Activated gamma-delta T cell treated with Interleukin-2 at 50 U/mL for 16 hours (primary cell): ENCODE data around the gene MACROD1.

Experiments used
- DNase-seq: peaks from one replicate; pipeline ENCODE4 v3.0.0-alpha.2; 2020

The MACROD1 gene

DNA sequence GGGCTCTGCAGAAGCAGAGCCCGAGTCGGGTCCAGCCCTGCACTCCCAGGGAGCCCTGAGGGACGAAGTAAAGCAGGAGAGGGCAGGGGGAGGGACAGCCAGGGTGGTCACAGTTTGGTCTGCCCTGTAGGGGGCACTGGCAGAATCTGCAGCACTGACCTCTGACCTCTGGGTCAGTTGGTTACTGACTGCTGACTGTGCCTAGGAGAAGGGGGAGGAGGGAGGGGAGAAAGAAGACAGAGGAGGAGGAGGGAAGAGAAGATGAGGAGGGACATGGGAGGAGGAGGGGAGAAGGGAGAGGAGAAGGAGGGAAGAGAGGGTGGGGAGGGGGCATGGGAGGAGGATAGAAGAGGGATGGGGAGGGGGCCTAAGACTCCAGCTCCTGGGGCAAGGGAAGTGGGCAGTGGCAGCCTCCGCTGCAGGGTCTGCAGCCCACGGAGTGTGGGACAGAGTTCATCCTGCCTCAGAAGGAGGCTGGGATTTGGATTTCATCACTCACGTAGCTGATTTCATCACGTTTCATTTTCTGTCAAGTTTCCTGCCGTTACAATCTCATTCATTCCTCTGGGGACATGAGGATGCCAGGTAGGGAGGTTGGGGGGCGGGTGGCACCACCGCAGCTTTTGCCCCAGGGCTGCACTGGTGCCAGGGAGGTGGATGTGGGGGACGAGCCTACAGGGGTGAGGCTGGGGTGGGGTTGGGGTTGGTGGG, 75.0 kb downstream of the MACROD1 start:
- no peak for DNase-seq

DNA sequence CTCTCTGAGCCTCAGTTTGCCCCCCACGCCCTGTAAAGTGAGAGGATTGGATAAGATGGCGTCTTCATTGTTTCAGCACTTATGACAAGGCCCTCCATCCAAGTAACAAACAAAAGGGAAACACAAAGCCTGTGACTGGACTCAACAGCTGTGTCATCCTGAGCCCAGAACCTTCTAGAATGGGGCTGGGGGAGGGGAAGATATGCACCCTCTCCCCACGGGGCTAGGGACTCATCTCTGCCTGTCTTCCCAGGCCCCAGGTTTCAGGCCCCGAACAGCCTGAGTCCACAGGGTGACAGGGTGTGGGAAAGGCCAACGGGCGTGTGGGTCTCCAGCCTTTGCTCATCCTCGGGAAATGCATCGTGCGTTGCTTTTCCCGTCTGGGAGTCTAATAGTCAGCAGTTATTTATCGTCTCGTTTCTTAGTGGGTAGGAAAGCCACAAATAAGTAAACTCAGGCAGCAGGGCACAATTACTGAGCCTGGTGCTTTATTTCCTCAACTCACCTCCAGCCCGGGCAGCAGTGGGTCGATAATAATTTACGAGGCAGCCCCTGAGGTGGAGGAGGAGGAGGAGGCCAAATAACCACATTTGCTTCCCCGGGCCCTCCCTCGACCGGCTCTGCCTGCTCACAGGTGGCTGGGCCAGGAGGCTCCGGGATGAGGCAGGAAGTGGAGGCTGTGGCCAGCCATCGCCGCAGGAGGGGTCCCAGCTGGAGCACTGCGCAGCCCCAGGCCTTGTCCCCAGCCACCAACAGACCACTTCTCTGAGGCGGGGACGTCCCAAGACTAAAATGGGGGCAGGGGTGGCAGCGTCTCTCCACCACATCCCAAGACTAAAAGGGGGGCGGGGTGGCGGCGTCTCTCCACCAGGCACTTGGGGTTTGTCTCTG, 75.8 kb downstream of the MACROD1 start:
- no peak for DNase-seq

DNA sequence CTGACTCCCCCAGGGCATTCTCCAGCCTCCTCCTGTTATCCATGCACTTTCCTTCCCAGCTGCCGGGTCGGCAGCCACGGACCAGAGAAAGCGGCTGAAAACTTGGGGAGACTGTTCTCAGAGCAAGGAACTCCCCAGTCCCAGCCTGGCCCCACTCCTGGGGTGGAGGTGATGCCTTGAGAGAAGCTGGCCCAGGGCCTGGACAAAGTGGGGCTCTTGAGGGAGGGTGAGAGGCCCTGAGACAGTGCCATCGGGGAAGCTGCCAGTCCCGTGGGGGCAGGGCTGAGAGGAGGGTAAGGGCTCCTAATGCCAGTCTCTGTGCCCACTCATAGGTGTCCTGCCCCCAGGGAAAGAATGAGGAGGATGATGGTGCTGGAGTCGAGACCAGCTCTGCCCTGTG, 76.4 kb downstream of the MACROD1 start:
- DNase-seq = no peak

DNA sequence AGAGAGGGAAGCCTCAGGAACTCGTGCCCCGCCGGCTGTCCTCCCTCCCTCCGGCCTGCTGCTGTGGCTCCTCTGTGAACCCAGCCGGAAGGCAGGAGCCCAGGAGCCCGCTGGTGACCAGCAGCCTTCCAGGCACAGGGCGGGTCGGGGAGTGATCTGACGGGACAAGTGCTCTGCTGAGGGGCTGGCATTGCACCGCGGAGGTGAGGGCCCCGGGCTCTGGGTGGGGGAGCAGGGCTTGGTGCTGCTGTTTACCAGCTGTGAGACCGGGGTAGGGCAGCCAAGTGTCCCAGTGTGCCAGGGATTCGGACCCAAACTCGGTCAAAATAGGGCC, 76.9 kb downstream of the MACROD1 start:
- DNase-seq = no peak

DNA sequence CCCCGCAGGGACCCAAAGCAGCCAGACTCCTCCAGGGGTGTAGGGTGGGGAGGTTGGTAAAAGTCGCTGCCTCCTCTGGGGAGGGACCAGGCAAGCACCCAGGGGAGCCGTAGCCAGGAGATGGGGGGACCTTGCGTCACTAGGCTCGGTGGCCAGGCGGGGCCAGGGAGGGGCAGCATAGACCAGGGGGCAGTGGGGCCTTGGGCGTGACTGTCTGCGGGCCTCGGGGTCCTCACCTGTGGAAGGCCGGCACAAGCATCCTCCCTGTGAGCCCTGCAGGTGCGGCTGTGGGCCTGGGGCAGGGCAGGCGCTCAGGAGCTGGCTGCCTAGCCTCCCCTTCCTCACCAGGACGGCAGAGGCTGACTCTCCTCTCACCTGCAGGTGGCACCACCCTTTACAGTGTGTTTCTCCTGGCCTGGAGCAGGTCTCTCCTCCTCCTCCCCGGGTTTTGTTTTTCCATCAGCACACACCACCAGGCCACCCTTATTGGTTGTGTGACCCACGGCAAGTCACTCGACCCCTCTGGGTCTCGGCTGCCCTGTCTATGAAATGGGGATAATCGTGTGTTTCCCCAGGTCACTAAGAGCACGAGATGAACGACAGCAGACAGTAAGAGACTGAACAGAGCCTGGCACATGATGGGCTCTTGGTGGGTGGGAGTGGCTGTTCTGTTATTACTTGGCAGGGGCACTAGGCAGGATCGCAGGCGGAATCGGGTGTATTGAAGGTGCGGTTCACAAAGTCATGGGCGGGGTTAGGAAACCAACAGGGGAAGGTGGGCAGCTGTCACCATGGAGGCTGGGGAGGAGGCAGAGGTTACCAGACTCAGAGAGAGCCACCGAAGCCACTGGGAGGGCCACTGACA, 77.5 kb downstream of the MACROD1 start:
- DNase-seq = no peak

DNA sequence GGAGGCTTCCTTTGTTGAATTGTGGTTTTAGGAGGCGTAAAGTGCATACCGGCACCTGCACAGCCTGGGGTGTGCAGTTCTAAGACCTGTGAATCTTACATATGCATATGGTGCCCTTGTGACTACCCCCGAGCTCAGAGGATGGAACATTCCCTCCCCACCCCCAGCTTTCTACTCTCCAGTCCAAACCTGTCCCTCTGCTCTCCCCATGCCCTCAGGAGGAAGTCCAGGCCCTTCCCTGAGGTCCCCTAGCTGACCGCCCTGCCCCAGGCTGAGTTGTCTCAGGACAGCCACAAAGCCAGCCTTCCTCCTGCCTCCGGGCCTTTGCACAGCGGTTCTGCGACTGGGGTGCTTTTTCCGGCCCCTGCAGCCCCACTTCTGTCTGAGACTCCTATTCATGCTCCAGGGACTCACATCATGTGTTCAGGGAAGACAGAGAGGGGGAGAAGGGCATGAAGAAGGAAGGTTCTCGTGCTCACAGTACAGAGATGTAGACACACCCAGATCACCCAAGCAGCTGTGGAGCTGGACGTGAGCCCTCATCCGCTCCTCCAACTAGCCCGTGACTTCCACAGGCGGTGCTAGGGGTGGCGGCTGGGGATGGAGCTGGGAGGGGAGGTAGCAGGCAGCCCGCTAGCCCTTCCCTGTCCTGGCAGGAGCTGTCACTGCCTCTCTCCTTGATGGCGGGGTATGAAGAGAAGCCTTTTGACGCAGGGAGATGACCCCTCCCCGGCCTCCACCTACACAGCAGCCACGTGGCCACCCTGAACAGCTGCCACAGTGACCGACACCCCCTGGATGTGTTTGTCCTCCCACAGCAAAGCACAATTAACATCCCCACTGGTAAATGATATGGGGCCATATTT, 79.4 kb downstream of the MACROD1 start:
- DNase-seq = no peak

DNA sequence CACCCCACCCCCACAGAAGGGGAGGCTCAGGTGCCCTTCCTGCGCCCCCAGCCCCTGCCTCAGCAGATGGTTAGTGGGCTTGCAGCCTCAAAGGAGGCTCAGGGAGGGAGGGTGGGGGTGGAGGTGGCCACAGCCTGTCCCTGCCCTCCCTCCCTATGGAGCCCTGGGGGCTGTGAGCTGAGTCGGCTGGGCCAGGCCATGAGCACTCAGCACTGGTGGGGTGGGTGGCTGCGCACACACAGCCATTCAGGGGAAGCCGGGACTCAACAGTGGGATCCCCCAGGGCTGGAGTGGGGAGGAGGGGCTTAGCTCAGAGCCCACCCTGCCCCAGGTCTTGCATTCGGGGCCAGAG, 80.0 kb downstream of the MACROD1 start:
- no peak for DNase-seq

DNA sequence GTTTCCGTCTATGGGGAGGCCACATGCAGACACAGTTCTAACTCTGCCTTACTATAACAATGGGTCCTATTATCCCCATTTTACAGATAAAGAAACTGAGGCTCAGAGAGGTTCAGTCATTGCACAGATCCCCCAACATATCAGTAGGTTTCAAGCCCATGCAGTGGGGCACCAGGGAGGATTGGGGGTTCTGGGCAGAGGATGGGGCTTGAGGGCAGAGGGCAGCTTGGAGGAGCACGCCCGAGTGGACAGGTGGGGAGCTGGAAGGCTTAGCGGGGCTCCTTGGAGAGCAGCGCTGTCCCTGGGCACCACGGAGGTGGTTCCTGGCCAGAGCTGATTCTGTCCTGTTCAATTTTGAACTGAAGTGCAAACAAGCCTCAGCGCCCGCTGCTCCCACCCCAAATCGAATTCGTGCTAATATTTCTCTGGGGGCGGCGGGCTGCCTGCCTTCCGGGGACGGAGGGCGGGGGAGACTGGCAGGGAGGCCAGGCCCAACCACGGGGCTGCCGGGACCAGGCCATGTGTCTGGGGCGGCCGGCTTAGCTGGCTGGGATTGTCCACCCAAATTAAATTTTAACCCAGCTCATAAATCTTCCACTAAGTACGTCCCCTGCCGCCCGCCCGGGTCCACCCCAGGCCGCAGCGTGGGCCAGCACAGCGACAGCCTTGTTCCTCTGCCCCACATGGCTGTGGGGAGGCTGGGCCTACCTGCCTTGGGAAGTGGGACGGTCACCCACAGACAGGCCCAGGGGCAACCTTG, 80.8 kb downstream of the MACROD1 start:
- DNase-seq = no peak

DNA sequence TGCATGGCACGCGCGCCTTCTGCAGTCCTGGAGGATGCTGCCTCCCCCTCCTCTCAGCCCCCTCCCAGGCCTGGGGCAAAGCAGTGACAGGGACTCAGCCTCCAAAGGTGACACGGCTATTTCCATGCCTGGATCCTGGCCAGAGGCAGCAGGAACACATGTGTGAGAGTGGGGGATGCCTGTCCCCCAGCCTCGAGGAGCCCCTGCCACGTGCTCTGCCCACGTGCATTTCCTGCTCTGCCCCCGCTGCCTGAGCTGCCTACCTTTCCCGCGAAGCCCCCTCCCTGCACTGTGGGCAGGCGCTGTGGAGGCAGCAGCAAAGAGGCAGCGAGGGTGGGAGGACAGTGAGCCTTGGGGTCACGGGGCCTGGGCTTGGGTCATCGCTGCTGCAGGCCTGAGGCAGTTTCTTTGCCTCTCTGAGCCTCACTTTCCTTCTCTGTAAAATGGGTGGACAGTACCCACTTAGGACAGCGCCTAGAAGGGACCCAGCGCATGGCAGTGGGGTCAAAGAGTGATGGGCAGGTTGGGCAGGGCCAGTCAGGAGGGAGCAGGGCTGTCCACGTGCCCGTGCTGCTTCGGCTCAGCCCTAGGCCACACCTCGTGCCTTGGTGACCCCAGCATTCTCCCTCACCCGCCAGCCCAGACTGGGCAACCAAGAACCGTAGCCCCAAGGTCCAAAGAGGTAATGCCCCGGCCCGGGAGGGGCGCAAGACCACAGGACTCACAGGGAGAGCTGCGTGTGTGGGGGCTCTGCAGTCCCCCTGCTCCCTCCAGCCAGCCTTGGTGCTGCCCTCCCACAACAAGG, 81.6 kb downstream of the MACROD1 start:
- no peak for DNase-seq

DNA sequence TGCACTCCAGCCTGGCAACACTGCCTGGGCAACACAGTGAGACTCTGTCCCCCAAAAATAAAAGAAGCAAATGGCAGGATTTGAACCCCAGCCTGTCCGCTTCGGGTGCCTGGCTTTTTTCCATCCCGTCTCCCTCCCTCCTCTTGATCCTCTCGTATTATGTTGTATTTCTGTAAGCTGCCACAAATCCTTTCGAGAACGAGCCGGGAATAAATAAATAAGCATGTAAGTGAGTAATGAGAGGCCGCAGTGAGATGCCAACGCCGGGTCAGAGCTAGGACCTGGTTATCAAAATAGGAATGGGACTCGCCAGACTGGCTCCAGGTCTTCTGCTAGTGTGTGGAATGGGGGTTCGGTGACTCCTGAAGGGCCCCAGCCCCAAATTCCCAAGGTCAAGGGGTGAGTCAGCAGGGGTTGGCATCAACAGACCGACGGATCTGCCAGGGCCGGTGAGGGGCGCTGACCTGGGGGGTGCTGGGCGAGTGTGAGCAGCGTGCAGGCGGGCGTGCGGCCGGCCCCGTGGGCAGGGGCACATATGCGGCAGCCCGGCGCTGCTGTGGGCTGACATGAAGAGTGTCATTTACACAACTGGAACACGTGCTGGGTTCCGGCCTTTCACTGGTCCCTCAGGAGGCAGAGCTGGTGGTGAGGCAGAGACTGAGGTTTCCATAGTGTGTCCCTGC, 82.4 kb downstream of the MACROD1 start:
- DNase-seq = no peak

DNA sequence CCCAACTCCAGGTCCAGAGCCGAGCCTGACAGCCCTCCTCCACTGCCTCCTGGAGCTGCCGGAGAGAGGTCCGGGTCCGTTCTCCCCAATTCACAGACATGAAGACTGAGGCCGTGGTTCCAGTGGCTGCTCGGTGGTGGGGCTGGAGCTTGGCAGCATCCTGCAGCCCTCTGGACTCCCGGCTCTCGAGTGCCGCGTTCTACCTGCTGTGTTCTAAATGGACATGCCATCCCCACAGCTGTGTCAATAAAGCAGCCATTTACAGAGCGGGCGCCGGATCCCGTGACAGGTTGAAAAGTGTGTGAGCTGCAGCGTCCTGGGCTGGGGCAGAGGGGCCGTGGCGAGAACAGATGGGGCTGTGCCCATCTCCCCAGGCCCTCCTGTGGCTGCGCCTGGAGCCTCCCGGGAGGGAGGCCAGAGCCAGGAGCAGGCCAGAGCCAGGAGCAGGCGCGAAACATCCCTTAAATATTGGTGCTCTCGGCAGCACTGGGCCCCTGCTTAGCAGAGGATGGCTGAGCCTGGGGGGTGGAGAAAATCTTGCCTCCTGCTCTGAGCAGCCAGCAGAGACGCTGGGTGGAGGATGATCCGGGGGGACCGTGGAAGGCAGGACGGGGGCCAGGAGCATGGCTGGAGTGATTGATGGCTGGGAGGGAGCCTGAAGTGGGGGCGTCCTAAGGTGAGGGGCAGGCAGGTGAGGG, 84.0 kb downstream of the MACROD1 start:
- DNase-seq = no peak

DNA sequence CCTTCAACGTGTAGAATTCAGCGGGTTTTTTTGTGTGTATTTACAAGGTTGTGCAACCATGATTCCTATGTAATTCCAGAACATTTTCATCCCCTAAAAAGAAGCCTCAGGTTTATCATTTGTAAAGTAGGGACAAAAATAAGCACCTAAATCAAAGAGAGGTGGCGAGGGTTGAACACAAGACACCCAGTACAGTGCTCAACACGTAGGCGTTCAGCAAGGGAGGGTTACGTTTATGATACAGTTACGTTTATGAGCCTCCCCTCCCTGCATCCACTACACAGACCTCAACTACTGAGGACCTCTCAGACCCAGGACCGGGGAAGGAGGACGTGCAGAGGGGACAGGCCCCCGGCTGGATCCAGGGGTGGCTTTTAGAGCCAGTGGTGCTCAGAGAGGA, 85.5 kb downstream of the MACROD1 start:
- DNase-seq = no peak

DNA sequence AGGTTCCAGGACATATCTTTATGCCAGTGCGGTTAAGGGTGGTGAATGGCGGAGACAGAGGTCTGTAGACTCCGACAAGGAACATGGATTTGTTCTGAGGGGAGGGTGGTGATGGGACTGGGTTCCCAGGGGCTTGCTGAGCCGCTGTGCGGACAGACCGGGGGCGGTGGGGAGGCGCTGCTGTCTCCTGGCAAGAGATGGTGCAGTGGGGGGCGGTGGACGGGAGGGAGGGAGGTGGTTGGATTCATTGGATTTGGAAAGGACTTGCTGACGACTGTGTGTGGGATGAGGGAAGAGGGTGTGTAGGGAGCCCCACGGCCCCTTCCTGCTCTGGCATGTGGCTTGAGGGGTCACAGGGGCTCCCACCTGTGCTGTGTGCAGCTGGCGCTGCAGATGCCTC, 87.0 kb downstream of the MACROD1 start:
- no peak for DNase-seq

DNA sequence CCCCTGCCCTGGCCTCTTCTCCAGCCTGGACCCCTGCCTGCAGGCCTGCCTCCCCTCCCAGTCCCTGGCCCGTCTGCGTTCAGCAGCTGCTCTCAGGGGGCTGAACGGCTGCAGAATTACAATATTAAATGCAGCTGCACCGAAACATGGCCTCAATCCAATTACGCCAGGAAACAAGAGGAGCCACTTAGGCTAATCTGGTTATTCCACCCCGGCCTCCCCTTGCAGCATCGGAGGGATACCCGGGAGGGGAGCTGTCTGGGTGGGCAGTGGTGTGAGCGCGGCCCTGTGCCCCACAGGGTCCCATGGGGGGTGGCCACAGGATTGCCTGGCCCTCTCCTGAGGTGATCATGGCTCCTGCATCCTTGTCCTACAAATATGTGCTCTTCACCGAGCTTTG, 87.6 kb downstream of the MACROD1 start:
- no peak for DNase-seq

DNA sequence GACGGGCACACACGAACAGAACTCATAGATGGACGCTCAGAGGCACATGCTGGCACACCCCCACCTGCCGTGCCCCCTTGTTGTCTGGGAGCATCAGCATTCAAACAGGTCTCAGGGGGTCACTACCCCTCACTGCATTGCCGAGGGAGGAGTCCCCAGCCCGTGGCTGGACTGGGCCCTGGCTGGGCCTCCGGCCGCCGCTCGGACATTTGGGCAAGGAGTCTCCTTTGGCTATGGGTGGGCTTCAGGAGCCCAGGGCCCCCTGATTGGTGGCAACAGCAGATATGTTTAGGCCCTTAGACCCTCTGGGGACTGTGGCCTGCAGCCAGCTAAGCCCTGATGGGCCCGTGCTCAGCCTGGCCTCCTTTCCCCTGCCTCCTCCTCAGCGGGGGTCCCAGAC, 88.3 kb downstream of the MACROD1 start:
- DNase-seq = no peak

DNA sequence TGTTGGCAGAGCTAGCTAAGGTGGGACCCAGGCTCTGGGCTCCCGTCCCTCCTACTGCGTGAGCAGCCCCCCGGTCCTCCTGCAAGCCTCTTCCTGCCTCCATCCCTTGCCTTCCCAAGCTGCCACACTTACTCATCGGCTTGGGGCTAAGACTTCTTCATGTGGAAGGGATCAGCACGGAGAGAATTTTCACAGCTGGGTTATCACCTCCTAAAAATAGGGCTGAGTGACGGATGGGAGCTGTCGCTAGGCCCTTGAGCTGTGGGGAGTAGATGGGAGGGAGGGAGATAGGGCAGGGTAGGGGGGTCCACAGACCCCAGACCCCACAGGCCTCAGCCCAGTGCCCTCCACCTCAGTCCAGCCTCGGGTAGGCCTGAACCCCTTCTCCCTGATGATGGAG, 89.2 kb downstream of the MACROD1 start:
- DNase-seq = no peak

DNA sequence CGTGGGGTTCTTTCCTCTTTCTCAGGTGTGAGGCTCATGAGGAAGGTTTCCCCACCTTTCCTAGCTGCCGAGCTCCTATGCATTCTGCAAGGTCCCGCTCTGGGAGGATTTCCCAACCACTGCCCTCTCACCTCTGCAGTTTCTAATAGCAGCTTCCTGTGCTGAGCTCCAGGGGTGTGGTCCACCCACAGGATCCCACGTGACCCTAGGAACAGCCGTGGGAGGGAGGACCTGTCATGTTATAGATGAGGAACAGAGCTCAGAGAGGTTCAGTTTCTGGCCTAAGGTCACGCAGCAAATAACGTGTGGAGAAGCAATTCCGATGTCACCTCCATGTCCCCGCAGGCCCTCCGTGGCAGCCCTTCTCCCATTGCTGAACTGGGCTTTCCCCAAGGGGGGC, 91.7 kb downstream of the MACROD1 start:
- DNase-seq = no peak

DNA sequence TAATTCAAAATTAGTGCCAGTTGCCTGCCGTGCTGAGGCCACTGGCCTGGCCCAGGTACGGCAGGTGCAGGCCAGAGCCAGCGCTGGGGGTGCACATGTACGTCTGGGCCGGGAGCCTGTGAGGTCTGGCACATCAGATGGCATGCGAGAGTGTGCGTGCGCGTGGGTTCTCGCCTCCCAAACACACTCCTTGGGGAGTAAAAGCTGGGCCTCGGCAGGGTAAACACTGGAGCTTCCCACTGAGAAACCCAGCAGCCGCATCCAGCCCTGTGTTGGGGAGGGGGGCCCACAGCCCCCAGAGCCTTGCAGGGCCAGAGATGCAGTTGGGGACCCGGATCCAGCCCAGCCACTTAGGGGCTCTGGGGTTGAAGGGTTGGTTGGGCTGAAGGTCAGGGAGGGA, 92.4 kb downstream of the MACROD1 start:
- DNase-seq = no peak

DNA sequence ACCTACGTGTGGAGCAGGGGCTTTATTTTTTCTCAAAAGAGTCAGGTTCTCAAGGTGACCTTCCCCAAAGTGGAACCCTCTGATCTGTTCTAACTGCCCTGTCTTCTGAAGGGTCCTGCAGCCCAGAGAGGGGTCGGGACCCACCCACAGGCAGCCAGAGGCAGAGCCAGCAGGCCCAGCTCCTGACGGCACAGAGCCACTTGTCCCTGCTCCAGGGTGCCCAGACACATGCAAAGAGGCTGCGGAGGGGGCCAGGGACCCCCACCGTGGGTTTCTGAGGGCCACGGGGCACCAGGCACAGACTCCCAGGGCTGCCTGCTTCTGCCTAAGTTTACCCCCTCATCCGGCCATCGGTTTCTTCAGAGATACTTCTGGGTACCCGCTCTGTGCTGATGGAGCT, 93.0 kb downstream of the MACROD1 start:
- no peak for DNase-seq

DNA sequence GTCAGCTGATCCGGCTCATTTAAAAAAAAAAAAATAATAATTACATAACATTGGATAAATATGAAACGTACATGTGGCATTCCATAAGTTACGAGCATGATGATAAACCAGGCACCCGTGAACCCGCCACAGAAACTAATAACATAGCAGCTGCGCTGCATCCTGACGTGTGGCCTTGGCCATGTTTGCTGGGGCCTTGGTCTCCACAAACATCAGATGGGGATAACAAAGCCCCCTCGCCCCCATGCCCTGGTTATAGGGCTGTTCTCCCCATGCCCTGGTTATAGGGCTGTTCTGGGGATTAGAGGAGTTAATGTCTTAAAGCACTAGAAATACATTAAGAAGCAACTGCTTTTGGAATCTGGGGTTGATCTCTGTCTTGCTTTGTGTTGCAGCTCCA, 93.5 kb downstream of the MACROD1 start:
- DNase-seq = no peak
